Gastrocnemius medialis (tissue), 4 donors: Measurements from ENCODE around the gene RPS6KC1.

Source experiments
- POLR2A ChIP-seq, 2 donors: fragments of 450-650 bp; IDR thresholded peaks; one replicate each; pipeline ENCODE4 v1.6.1; 2017; ENCODE audit warnings: antibody characterized with exemption in 2 of 2, mild to moderate bottlenecking in 2 of 2, moderate library complexity in 2 of 2
- TF ChIP-seq, protein P1 (sequence below), 5 experiments: fragments of 450-650 bp in 3 of 5; fragments of 200-600 bp in 2 of 5; sonication (generic) in 2 of 5; IDR thresholded peaks in 4 of 5; conservative IDR thresholded peaks in 1 of 5; 1 replicate in 4 of 5; 2 replicates in 1 of 5; pipeline ENCODE4 v1.5.1; 2016 to 2019; ENCODE audit warnings: antibody characterized with exemption in 5 of 5, mild to moderate bottlenecking in 3 of 5, moderate library complexity in 3 of 5

DNA sequence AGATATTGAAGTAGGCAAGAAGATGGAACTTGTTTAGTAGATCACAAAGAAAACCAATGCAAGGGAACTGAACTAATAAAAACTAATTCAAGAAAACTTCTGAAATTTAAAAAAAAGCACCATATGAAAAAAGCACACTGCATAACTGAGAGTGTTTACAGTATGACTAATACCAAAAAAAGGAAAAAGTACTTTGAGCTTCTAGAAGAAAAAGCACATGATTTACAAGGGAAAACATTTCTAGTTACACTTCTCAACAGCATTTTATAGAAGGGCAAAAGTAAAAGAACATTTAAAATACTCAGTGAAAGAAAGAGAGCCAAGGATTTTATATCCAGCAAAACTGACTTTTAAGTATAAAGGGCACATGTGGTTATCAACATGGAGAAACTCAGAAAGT is 233.6 kb downstream of the RPS6KC1 start:
- TF ChIP-seq, protein P1, sequence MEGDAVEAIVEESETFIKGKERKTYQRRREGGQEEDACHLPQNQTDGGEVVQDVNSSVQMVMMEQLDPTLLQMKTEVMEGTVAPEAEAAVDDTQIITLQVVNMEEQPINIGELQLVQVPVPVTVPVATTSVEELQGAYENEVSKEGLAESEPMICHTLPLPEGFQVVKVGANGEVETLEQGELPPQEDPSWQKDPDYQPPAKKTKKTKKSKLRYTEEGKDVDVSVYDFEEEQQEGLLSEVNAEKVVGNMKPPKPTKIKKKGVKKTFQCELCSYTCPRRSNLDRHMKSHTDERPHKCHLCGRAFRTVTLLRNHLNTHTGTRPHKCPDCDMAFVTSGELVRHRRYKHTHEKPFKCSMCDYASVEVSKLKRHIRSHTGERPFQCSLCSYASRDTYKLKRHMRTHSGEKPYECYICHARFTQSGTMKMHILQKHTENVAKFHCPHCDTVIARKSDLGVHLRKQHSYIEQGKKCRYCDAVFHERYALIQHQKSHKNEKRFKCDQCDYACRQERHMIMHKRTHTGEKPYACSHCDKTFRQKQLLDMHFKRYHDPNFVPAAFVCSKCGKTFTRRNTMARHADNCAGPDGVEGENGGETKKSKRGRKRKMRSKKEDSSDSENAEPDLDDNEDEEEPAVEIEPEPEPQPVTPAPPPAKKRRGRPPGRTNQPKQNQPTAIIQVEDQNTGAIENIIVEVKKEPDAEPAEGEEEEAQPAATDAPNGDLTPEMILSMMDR (IDR thresholded peaks at IDR 0.05 in 4 of 5, conservative IDR thresholded peaks at IDR 0.05 in 1 of 5): no peak
- TF ChIP-seq POLR2A (IDR thresholded peaks at IDR 0.05): no peak
